IMR-90 (cell line): Measurements from ENCODE around the gene DAND5. TPM values are rescaled to one million over a fixed set of nuclear protein-coding genes. Genes with fewer than 3 reads are reported as not detected.

ENCODE experiments used
- CHD1 ChIP-seq: IDR thresholded peaks from 2 replicates; pipeline ENCODE4 v1.6.1; 2012; ENCODE audit warnings: low read depth, low read length, improper control_type of control experiment
- polyA plus RNA-seq, 3 experiments: library from polyadenylated mRNA; depleted of rRNA; stranded (reverse); fragments of >200 nt; gene quantifications; 2 replicates each; pipeline ENCODE4 v1.2.3, GENCODE V29; 2012; ENCODE audit warnings: low replicate concordance in 1 of 3
- total RNA-seq: library from RNA; depleted of rRNA; stranded (reverse); fragments of >200 nt; gene quantifications from 2 replicates; pipeline ENCODE4 v1.2.3, GENCODE V29; 2012
- TF ChIP-seq, protein P1 (sequence below): fragments of 150-350 bp; IDR thresholded peaks from 2 replicates; pipeline ENCODE4 v1.6.1; 2017; ENCODE audit warnings: mild to moderate bottlenecking, antibody characterized with exemption, low read length, low read depth

Gene DAND5
- total and polyA plus RNA-seq, 2 of the 4 experiments (the other 2 are of a cell fraction), result 0.03 TPM; not detected in 1

GRCh38 chr19:12997179-12997966 lies 28.0 kb downstream of the DAND5 start (continued):
- TF ChIP-seq, protein P1, sequence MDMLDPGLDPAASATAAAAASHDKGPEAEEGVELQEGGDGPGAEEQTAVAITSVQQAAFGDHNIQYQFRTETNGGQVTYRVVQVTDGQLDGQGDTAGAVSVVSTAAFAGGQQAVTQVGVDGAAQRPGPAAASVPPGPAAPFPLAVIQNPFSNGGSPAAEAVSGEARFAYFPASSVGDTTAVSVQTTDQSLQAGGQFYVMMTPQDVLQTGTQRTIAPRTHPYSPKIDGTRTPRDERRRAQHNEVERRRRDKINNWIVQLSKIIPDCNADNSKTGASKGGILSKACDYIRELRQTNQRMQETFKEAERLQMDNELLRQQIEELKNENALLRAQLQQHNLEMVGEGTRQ, result no peak
- no peak for TF ChIP-seq CHD1
